AG04449 (cell line): Measurements from ENCODE around the gene FBXW8.

Experiments
- CTCF ChIA-PET: fragments of 350-600 bp; formaldehyde crosslinking; extraction: SDS; loops from one replicate; lab custom pipeline; 2021; ENCODE audit warnings: antibody characterized with exemption; lab: Yijun Ruan, JAX
- POLR2A ChIA-PET: fragments of 400-600, 350-600 bp; formaldehyde crosslinking; extraction: SDS; loops from one replicate; lab custom pipeline; 2020; ENCODE audit warnings: antibody characterized with exemption, inconsistent platforms; lab: Yijun Ruan, JAX
- DNase-seq: peaks from one replicate; pipeline ENCODE4 v3.0.0-alpha.2; 2010; ENCODE audit warnings: low read depth, low spot score
- H3K4me3 ChIP-seq: 2 replicates; pipeline ENCODE4 v1.5.1; 2011; ENCODE audit warnings: low read depth, mild to moderate bottlenecking, control low read depth, low read length
- CTCF ChIP-seq: IDR thresholded peaks from one replicate; pipeline ENCODE4 v1.5.1; 2011; ENCODE audit warnings: mild to moderate bottlenecking, moderate library complexity, low read length, control low read depth, inconsistent platforms; ENCODE audit not compliant: insufficient read depth; ENCODE audit errors: missing control alignments

Gene FBXW8

GRCh38 chr12:117059156-117059555 lies 148.4 kb downstream of the FBXW8 start:
- ChIA-PET CTCF (interaction anchor here (1.2 kb wide), 1 partner anchor 8 kb away, joined by 3 read pairs; no protein-coding TSS in a partner anchor), POLR2A (no interaction called here)
- no peak for TF ChIP-seq CTCF
- DNase-seq: no peak
- H3K4me3 ChIP-seq: no peak overlapping the region

DNA sequence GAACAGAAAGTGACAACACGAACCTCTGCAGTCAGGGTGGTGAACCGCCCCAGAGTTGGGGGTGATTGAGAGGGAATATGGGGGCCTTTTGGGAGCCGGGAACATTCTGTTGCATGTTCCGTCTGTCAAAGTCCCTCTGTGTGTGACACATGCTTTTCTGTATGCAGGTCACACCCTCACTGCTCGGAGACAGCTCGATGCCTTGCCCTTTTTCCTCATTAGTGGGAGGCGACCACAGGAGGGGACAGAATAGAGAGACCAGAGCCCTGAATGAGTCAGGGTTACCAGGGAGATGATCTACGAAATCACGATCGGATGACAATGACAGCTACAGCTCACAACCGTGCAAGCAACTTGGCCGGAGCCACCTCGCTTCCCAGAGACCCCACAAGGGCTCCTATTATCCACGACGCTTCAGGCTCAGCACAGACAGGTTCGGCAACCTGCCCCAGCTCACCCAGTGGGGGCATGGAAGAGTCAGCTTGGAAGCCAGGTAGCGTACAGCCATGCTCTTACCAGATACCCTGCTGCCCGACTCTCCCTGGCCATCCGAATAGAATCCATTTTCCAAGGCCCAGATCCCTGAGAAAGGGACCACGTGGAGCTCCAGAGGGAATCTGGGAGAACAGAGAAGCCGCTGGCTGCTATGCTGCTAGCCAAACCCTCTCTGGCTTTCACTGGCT lies 149.6 kb downstream of the FBXW8 start:
- ChIA-PET POLR2A (no interaction called here), CTCF (no interaction called here)
- H3K4me3 ChIP-seq: no peak overlapping the region
- no peak for DNase-seq
- no peak for TF ChIP-seq CTCF

DNA sequence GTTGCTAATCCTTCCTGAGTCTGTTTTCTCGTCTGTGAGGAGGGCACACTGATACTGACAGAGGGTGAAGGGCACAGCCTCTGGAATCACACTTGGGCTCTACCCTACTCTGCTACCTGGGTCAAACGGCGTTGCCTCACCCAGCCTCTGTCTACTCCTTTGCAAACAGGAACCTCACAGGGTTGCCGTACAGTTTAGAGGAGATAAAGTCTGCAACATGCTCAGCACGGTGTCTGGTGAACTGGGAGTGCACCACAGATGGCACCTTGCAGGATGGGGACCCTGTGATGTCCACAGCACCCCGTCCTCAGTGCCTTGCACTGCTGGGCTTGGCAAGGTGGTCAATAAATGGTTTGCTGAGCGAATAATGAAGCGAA lies 150.2 kb downstream of the FBXW8 start:
- DNase-seq: no peak
- H3K4me3 ChIP-seq: no peak overlapping the region
- no peak for TF ChIP-seq CTCF
- ChIA-PET POLR2A (no interaction called here), CTCF (no interaction called here)

DNA sequence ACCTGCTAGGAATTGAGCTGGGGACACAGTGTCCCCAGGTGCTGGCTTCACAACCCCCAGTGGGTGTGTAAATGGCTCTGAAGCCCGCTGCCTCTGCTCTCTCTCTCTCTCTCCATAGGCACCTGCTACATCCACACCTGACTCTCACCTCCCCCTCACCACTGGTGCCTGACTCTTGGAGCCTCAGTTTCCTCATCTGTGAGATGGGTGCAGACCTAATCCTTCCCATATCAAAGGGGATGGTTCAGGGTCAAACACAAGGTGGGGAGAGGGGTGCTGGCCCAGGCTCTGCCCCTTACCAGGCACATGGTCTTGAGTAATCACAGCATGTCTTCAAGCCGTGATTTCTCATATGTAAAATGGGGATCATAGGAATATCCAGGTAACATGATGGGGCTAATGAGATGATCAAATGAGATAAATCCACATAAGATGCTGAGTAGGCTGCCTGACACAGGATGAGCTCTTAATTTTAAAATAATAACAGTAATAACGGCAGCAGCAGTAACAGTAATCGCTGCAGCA lies 150.9 kb downstream of the FBXW8 start:
- DNase-seq: no peak
- H3K4me3 ChIP-seq: no peak overlapping the region
- no peak for TF ChIP-seq CTCF
- ChIA-PET POLR2A (no interaction called here), CTCF (interaction anchor here (0.6 kb wide), 1 partner anchor 408 kb away, joined by 3 read pairs; no protein-coding TSS in a partner anchor)

- ChIA-PET POLR2A (no interaction called here), CTCF (no interaction called here)
- no peak for TF ChIP-seq CTCF
- DNase-seq: no peak
- no peak overlapping the region for H3K4me3 ChIP-seq
Measured at GRCh38 chr12:117063162-117063911, 152.6 kb downstream of the FBXW8 start.

GRCh38 chr12:117064049-117064448 lies 153.3 kb downstream of the FBXW8 start:
- TF ChIP-seq CTCF: no peak
- POLR2A ChIA-PET: no interaction called here
- CTCF ChIA-PET: no interaction called here
- no peak overlapping the region for H3K4me3 ChIP-seq
- no peak for DNase-seq
